Measurements from ENCODE around the gene GPANK1.

The GPANK1 gene

DNA sequence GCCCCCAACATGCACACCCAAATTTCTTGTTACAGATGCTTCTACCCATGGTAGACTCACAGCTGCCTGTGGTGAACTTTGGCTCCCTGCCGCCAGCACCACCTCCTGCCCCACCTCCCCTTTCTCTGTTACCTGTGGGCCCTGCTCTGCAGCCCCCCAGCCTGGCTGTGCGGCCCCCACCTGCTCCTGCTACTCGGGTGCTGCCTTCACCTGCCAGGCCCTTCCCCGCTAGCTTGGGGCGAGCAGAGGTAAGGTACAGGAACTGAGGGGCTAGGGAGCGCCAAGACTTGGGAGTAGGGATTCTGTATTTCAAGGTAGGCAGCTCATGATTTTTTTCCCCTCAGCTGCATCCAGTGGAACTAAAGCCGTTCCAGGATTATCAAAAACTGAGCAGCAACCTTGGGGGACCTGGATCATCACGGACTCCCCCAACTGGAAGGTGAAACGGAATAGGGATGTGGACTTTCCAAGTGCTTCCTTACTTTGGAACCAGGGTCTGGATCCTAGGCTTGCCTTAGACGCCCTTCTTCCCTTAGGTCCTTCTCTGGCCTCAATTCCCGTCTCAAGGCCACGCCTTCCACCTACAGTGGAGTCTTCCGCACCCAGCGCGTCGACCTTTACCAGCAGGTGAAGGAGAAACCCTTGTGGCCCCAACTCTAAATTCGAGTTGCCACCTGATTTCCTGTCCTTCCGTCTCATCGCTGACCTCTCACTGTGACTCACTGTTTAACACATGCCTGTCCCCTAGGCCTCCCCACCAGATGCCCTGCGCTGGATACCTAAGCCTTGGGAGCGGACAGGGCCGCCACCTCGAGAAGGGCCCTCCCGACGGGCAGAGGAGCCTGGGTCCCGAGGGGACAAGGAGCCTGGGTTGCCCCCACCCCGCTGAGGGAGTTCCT is 27.9 kb downstream of the GPANK1 start:
- no peak for DNase-seq

DNA sequence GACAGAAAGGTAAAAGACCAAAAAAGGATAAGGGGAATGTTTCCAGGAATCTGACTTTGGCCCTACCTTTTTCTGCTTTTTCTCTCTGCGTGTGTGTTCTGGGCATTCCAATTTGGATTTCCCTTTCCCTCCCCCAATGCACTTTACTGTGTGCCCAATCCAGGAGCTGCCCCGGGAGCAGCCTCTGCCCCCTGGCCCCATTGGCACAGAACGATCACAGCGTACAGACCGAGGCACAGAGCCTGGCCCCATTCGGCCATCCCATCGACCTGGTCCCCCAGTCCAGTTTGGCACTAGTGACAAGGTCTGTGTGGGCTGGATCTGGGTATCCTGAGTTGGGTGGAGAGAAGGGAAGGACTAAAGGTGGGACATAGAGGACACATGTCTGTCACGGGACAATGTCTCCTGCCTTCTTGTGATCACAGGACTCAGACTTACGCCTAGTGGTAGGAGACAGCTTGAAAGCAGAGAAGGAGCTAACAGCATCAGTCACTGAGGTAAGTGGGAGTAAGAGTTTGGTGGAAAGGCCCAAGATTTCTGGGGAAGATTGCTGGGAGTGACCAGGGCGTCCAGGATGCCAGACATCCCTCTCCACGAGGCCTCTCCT is 29.7 kb downstream of the GPANK1 start:
- no peak for DNase-seq

DNA sequence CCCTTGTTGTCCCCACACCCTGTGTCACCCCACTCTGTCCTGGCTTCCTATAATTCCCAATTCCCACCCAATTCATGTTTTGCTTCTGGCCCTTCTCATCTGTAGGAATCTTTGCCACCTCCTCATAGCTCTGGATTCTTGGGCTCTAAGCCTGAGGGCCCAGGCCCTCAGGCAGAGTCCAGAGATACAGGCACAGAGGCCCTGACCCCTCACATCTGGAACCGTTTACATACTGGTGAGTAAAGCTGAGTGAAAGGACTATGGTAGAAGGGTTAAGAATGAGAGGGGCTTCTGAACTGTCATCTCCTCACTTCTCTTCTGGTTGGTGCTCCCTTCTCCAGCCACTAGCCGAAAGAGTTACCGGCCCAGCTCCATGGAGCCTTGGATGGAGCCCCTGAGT is 30.7 kb downstream of the GPANK1 start:
- no peak for DNase-seq

DNA sequence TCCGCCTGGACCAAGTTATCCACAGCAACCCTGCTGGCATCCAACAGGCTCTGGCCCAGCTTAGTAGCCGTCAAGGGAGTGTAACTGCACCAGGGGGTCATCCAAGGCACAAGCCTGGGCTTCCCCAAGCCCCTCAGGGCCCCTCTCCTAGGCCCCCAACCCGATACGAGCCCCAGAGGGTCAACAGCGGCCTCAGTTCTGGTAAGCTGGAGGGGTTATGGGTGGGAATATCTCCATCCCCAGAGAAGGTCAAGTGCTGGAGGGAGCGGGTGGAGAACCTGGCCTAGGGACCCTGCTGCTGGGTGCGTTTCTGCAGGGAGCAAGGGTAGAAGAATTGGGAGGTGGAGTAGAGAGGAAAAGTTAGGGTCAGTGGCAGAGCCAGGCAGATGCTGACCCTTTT is 31.4 kb downstream of the GPANK1 start:
- DNase-seq = no peak

DNA sequence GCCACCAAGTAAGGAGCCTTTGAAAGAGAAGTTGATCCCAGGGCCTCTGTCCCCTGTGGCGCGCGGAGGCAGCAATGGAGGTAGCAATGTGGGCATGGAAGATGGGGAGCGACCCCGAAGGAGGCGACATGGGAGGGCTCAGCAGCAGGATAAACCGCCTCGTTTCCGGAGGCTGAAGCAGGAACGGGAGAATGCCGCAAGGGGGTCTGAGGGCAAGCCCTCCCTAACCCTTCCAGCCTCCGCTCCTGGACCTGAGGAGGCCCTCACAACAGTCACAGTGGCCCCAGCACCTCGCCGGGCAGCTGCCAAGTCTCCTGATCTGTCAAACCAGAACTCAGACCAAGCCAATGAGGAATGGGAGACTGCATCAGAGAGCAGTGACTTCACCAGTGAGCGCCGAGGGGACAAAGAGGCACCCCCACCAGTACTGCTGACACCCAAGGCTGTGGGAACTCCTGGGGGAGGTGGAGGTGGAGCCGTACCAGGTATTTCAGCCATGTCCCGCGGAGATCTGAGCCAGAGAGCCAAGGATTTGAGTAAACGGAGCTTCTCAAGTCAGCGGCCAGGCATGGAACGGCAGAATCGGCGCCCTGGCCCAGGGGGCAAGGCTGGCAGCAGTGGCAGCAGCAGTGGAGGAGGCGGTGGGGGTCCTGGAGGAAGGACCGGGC is 32.4 kb downstream of the GPANK1 start:
- DNase-seq = no peak

DNA sequence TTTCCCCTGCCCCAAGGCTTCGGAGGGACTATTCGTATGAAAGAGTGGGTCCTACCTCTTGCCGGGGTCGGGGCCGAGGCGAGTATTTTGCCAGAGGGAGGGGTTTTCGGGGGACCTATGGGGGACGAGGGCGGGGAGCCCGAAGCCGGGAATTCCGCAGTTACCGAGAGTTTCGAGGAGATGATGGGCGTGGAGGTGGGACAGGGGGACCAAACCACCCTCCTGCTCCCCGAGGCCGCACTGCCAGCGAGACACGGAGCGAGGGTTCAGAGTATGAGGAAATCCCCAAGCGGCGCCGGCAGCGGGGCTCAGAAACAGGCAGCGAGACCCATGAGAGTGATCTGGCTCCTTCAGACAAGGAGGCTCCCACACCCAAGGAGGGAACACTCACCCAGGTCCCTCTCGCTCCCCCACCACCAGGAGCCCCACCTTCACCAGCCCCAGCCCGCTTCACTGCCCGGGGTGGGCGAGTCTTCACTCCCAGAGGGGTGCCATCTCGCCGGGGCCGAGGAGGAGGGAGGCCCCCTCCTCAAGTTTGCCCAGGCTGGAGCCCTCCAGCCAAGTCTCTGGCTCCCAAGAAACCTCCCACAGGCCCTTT is 33.0 kb downstream of the GPANK1 start:
- no peak for DNase-seq

DNA sequence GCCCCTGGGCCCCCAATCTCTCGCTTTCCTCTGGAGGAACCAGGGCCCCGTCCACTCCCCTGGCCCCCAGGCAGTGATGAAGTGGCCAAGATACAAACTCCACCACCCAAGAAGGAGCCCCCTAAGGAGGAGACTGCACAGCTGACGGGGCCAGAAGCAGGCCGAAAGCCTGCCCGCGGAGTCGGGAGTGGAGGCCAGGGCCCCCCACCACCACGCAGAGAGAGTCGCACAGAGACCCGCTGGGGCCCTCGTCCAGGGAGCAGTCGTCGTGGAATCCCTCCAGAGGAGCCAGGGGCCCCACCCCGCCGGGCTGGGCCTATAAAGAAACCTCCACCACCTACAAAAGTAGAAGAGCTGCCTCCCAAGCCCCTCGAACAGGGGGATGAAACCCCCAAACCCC is 33.6 kb downstream of the GPANK1 start:
- DNase-seq = no peak

DNA sequence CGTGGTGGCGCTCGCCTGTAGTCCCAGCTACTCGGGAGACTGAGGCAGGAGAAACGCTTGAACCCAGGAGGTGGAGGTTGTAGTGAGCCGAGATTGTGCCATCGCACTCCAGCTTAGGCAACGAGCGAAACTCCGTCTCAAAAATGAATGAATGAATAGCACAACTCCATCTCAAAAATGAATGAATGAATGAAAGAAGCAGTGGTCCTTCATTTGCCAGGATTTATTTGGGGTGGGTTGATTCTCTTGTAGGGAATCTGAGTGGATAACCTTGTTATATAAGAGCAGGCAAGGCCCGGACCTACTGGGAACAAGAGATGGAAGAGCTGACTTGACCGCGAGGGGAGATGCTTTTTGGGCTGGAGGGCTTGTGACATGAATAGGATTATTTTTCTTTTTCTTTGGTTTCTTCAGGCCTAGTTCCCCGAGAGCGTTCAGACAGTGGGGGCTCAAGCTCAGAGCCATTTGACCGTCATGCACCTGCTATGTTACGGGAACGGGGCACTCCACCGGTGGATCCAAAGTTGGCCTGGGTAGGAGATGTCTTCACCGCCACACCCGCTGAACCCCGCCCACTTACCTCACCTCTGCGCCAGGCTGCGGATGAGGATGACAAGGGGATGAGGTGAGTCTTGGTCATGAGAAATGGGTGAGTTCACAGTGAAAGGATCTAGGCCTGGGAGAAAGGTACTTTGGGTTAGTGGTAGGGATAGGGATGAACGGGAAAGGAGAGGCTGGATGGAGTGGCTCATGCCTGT is 34.4 kb downstream of the GPANK1 start:
- DNase-seq = no peak

DNA sequence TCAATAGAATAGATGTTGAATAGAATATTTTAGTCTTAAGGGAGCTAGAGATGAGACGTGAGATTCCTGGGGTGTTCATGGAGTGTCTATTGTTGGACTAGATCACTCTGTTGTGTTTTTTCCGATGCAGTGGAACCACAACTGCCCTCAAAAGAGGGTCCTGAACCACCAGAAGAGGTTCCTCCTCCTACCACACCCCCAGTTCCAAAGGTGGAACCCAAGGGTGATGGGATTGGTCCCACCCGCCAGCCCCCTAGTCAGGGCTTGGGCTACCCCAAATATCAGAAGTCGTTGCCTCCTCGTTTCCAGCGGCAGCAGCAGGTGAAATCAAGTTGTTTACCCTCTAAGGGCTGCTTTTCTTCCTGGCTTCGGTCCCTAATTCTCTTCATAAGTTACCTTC is 35.8 kb downstream of the GPANK1 start:
- DNase-seq = no peak

DNA sequence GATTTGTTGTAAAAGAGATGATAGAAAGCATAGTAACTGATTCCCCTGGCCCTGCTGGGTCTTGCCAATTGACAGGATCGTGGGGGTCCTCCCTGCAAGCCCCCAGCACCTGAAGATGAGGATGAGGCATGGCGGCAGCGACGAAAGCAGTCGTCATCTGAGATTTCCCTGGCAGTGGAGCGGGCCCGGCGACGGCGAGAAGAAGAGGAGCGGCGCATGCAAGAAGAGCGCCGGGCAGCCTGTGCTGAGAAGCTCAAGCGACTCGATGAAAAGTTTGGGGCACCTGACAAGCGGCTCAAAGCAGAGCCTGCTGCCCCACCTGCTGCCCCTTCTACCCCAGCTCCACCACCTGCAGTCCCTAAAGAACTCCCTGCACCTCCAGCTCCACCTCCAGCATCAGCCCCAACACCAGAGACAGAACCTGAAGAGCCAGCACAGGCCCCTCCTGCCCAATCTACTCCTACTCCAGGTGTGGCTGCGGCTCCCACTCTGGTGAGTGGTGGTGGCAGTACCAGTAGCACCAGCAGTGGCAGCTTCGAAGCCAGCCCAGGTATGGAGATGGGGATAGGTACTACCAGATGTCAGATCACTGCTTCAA is 37.0 kb downstream of the GPANK1 start:
- no peak for DNase-seq

DNA sequence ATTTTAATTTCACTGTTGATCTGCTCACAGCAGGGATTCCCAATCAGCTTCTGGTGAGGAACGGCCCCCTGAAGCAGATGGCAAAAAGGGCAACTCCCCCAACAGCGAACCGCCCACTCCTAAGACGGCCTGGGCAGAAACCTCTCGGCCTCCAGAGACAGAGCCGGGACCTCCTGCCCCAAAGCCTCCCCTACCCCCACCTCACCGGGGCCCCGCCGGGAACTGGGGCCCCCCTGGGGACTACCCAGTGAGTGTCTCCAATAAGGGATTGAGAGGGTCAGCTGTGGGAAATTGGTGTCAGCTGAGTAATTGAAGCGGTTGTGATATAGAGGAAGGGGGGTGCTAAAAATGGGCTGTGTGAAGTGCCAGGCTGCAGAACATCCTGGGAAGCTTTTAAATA is 37.8 kb downstream of the GPANK1 start:
- no peak for DNase-seq

DNA sequence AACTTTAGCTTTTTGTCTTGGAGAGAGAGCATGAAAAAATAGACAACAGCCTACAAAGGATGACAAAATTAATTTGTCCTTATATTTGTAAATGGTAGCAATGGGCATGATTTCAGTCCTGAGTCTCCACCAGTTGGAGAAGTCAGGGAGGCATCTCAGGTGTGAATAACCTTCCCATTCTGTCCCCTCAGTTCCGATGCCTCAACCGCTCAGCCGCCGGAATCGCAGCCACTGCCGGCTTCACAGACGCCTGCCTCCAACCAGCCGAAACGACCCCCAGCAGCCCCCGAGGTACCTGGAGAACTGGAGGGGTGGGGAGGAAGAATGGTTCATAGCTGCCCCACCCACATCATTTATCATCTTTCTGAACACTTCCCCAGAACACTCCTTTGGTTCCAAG is 40.7 kb downstream of the GPANK1 start:
- no peak for DNase-seq

DNA sequence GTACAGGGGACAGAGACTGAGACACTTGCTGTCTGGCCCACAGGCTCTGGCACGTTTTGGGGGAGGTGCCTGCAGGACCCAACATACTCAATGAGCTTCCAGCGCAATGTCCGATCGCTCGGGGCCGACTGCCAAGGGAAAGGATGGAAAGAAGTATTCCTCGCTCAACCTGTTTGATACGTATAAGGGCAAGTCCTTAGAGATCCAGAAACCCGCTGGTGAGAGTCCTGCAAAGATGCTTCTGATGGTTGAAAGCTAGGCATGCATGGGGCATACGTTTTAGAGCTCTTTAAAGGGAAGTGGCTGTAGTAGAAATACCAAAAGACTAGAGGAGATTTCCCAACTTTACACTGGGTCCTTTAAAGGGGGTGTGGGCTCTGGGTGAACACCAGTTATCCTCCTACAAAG is 42.1 kb downstream of the GPANK1 start:
- DNase-seq = no peak

DNA sequence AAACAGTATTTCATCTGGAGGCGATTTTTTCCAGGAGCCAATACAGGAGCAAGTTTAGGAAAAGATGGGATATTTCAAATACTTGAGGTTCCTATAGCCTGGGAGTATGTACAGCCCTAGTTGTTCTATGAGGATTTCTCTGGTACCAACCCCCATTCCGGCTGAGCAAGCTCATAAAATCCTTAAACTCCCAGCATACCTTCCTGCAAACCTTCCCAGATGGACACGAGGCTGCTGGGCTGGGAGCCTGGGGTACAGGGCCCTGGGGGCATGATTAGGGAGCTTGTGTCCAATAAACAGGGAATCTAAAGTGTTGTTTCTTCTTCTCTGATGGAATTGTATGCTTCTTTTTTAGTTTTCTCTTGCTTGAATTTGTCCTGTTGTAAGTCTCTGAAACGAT is 42.8 kb downstream of the GPANK1 start:
- no peak for DNase-seq

DNA sequence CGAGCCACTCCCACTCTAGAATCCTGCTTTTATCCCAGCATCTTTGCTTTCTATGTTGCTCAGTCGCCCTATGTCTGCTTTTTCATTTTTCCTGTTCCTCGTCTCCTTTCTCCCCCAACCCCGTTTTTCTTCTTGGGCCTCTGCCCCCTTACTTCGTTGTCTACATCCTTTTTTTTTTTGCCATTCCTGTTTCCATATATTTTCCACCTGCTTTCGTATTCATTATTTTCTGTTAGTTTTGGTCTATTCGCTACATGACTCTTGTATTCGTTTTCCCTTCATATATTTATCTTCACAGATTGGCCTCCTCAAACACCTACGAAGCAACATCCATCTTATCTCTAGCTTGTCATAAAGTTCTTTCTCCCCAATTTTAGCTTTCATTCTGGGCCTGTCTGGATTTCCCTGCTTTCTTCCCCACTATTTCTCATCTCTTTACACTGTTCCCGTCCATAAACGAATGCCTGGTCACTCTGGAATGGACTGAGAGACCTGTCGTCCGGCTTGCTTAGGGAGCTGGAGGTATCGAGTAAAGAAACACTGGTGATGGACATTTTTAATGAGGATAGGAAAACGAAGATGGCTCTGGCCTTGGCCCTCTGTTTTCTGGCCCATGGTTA is 43.4 kb downstream of the GPANK1 start:
- DNase-seq = no peak

DNA sequence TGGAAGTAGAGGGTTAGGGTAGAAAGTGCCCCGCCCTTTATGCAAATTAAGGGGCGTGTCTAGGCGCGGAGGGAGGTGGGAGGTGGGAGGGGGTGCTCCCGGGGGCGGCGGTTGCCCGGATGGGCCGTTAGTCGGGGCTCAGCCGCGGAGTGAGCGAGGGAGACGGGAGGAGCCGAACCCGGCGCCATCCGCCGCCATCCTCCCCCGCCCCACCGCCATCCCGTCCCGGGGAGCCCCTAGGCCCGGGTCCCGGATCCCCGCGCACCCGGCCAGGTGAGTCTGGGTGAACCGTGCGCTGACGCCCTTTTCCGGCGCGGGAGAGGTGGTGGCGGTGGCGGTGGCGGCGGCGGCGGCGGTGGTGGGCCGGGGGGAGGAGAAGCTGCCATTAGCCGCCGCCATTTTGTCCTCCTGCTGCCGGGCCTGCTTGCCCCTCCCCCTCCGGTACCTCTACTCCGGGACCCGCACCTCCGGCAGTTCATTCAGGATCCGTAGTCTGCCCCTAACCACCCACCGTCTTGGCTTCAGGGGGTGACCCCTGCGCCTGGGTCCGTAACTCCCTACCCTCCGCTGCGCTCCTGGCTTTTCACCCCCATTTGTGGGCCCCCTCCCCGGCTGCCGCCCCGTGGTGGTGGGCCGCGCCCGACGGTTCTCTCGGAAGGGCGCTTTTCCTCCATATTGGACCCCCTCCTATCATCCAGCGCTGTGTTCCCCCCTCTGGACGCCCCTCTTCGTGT is 44.0 kb downstream of the GPANK1 start, which contains the start of gene PRRC2A:
Gene PRRC2A (plus strand): TSS at position 130 of the 734 bp plus-strand sequence. CDS start 2,075 bp downstream, outside the sequence.
- peak; percentile 75 for DNase-seq

DNA sequence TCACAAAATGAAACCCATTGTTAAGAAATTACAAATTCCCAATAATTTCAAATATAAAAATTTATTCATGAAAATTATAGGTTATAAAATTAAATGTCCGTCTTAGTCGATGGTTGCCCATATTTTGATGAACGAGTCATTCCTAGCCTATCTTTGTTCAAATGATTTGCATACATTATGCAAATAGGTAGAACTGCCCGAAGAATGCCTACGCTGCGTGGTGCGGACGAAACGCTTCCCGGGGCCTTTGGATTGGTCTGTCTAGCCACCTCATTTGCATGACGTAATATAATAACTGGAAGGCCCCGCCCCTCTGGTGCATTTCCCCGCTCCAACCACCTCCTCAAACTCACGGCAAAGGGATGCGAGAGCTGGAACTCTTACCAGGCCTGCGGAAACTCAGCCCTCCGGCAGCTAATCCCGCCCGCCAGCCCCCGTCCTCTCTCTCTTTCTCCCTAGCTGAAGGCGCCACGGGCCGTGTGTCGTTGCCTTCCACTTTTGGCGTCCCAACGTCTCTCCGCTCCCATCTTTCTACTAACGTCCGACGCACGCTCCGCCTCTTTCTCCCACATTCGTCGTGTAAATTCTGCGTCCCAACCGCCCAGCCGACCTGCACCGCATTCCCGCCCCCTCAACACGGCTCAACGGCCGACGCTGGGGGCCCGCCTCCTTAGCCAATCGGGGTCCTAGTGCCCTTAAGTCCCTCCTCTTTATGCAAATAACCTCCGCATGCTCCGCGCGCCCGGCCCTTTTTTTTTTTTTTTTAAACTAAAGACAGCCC is 44.8 kb downstream of the GPANK1 start:
- peak; percentile 98 for DNase-seq

DNA sequence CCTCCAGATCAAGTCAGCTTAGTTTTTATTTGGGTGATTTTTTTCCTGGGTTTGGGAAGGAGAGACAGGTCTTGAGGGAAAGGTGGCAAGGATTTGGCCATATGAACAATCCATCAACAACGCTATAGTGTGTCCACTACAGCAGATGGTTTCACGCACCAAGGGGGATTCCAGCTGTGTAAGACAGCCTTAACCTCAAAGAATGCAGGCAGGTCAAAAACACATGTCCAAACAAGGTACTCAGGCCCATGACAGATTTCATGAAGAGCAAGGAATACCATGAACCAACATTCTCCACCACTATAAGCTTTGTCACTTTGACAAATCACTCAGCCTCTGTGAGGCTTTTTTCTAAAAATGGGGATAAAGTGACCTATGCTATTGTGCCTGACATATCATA is 47.8 kb downstream of the GPANK1 start:
- DNase-seq = no peak

DNA sequence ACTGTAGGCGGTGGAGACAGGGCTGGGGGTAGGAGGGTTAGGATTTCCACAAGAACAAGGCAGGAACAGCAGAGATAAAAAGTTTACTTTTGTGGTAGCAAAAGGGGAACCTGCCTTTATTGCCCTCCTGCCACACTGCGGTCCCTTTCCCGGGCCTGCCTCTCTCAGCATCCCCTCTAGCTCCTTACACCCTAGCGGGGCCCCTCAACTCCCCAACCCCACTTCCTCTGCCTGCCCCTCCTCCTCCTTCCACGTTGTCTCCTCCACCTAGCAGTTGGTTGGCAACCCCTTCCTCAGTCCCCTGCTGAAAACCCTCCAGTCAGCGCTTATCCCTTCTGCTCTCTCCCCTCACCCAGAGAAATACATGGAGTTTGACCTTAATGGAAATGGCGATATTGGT is 49.0 kb downstream of the GPANK1 start:
- no peak for DNase-seq

Measured in NCI-H2029 treated with DMSO at 0.1 percent for 48 hours (cell line).